Endometrial microvascular endothelial cells (primary cell): ENCODE results near the gene SLC35F1. TPM values are rescaled to one million over a fixed set of nuclear protein-coding genes. Genes with fewer than 3 reads are reported as not detected.
"Not testable (repeated sequence)": the region's sequence is repeated elsewhere in the genome, so short reads cannot be mapped to it uniquely, and the experiment has no call there.

ENCODE experiments used
- in situ Hi-C: cut with HindIII; loops from 2 replicates; pipeline ENCODE4 v1.10.0; 2017; ENCODE audit warnings: low sequenced_read_pairs, low pct_unique_long_range_greater_than_20kb; ENCODE audit errors: inconsistent ontology term
- total RNA-seq: library from RNA; depleted of rRNA; stranded (reverse); fragments of >200 nt; gene quantifications from one replicate; pipeline ENCODE4 v1.2.3, GENCODE V29; 2015; ENCODE audit errors: inconsistent ontology term

Gene SLC35F1
- total RNA-seq, 1 donor from 2014 or later: not detected

- in situ Hi-C loops: no loop called here
These were observed 68.0 kb downstream of the SLC35F1 start for GRCh38 chr6:117974914-117975627.

GRCh38 chr6:117976030-117976651, 69.1 kb downstream of the SLC35F1 start:
- in situ Hi-C loops: no loop called here

GRCh38 chr6:117985916-117986315, 78.9 kb downstream of the SLC35F1 start:
- in situ Hi-C loops: no loop called here

- in situ Hi-C loops: no loop called here
These were observed 79.3 kb downstream of the SLC35F1 start for GRCh38 chr6:117986396-117986795.

DNA sequence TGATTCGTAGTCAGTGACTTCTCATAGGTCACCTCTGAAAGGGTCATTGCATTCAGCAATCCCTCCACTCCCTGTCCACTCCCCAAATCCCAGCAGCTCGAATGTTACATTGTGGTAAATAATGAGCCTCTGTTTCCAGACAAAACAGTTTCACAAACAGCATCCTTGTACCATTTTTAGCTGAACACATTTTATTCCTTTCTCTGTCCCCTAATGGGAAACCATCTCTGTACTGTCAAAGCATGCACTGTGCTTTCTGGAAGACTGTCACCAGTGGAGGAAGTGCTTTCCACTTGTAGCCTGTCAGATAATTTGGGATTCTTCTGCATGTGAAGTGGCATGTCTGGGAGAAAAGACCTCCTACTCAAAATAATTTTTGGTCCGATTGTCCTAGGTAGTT, 82.0 kb downstream of the SLC35F1 start:
- in situ Hi-C loops: no loop called here

DNA sequence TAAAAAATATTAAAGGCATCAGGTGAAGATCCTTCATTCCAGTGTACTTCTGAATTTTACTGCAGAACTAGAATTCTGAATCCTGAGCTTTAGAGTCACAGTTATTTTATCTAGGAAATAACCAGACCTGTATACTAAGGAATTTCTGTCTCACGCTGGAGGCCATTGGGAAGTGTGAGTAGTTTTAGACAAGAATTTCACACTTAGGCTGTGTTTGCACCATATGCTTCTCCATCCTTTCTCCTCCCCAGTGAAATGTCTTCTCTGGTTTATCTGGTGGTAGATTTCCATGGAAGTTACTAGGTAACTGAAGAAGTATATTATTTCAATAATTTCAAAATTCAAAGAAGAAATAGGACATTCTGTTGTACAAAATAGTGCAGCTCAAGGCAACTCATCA, 83.1 kb downstream of the SLC35F1 start:
- in situ Hi-C loops: no loop called here

GRCh38 chr6:117992856-117993255, 85.8 kb downstream of the SLC35F1 start:
- in situ Hi-C loops: no loop called here

GRCh38 chr6:118012944-118013343, 105.9 kb downstream of the SLC35F1 start:
- in situ Hi-C loops: no loop called here

GRCh38 chr6:118016532-118016931, 109.5 kb downstream of the SLC35F1 start:
- in situ Hi-C loops: no loop called here

DNA sequence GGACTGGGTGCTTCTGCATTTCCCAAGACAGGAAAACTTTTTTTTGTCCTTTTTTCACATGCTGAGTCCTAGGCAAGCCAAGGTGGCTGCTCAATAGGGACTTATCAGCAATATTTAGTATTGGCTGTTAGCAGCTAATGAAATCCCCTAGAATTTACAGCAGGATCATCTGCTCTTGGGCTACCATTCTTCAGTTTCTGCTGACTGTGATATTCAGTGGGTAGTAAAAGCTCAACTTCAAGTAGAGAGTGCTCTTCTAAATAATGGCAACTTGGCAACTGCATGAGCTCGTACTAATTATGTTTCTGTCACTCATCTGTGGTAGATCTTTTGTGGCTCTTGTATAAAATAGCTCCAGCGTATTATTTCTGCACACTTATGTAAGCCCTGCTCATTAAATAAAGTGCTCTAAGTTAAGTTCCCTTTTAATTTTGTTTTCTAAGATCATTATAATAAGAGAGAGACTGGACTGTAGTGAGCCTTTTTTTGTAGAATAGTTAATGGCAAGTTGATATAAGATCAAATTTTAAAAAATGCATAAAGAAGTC, 110.3 kb downstream of the SLC35F1 start:
- in situ Hi-C loops: no loop called here

DNA sequence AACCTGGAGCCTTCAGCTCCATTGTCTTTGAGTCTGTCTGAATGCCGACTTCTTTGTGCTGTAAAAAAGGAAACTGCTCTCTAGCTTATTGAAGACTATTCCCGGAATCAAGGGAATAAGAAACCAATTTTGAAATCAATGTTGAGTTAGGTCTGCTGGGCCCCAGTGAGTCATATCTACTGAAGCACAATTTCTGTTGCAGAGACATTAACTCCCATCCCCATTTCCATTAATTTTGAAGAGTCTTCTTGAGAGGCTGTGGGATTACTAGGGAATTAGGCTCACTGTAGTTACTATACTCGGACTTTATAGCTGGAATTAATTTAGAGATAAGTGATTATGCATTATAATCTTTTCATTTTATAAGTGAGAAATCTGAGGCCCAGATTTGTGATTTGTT, 116.7 kb downstream of the SLC35F1 start:
- in situ Hi-C loops: no loop called here

- in situ Hi-C loops: no loop called here
These were observed 122.9 kb downstream of the SLC35F1 start for GRCh38 chr6:118029967-118030366.

DNA sequence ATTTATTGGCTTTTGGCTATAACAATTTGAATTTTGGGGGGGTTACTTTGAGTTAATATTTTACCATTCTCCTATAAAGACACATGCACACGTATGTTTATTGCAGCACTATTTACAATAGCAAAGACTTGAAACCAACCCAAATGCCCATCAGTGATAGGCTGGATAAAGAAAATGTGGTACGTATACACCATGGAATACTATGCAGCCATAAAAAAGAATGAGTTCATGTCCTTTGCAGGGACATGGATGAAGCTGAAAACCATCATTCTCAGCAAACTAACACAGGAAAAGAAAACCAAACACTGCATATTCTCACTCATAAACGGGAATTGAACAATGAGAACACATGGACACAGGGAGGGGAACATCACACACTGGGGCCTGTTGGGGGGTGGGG, 130.4 kb downstream of the SLC35F1 start:
- in situ Hi-C loops: not testable (repeated sequence)

GRCh38 chr6:118042855-118043254, 135.8 kb downstream of the SLC35F1 start:
- in situ Hi-C loops: no loop called here

- in situ Hi-C loops: no loop called here
These were observed 137.2 kb downstream of the SLC35F1 start for GRCh38 chr6:118044275-118044674.

- in situ Hi-C loops: no loop called here
These were observed 147.0 kb downstream of the SLC35F1 start for GRCh38 chr6:118054082-118054481.

- in situ Hi-C loops: no loop called here
These were observed 154.6 kb downstream of the SLC35F1 start for GRCh38 chr6:118061666-118062065.

DNA sequence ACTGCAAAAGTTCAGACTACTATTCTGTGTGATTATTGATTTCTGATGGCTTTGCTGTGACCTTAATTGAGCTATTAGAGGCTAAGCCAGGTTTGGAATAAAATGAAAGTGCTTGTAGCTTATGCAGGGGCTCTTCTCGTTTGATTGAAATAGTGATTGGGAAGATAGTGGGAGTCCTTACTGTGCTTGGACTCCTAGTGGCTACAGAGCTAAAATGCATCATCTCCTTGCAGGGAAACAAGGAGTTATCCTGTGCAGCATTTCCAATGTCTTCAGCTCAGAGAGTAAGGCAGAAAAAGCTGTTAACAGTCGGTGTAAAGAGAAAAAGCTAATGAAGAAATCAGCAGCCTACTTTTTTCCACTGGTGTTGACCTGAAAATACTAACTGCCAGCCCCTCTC, 173.5 kb downstream of the SLC35F1 start:
- in situ Hi-C loops: no loop called here

DNA sequence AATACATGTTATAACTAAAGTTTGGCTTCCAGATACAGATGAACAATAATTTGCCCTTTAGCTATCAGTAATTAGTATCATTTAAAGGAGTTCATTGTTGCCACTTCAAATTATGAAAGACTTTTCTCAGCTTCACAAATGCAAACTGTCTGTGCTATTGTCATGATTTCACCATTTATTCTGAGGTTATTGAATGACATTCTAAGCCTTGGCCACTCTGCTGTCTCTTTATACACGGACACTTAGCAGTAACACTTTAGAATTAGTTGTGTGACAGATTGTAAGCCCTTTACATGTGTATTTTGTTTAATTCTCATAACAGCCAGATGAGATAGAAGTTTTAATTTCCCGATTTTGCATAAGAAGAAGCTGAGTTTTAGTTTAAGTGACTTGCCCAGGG, 176.6 kb downstream of the SLC35F1 start:
- in situ Hi-C loops: no loop called here

- in situ Hi-C loops: no loop called here
These were observed 178.6 kb downstream of the SLC35F1 start for GRCh38 chr6:118085665-118086064.
